ENCODE results near the gene MAD1L1.

- TF ChIP-seq POLR2A (IDR thresholded peaks at IDR 0.05) (no peak), CTCF (IDR thresholded peaks at IDR 0.05) (no peak), EP300 (IDR thresholded peaks at IDR 0.05) (no peak)
Observed at GRCh38 chr7:2062648-2063047, 170.1 kb downstream of the MAD1L1 start.
